ENCODE data around the gene EEF1AKMT4.

Gene EEF1AKMT4

GRCh38 chr3:184299488-184300377 is 50.3 kb downstream of the EEF1AKMT4 start:
- H3K27ac ChIP-seq = peak overlapping the region; percentile 84
- H3K9me3 ChIP-seq = no peaks in the 10 kb centered on the region
- peaks cover 12% of the 10 kb centered on the region for H3K27me3 ChIP-seq
- H3K4me1 ChIP-seq (ENCODE audit: control insufficient read depth in 1 of 2, insufficient read depth in 1 of 2, low read depth in 1 of 2, low read length in 1 of 2) = peaks cover 18% of the 10 kb centered on the region in 2 experiments
- H3K36me3 ChIP-seq = peaks cover 43% of the 10 kb centered on the region
- peak overlapping the region; percentile 85 to 94 for H3K4me3 ChIP-seq (ENCODE audit: low read depth in 1 of 2, low read length in 1 of 2)
- TF ChIP-seq, protein P1, sequence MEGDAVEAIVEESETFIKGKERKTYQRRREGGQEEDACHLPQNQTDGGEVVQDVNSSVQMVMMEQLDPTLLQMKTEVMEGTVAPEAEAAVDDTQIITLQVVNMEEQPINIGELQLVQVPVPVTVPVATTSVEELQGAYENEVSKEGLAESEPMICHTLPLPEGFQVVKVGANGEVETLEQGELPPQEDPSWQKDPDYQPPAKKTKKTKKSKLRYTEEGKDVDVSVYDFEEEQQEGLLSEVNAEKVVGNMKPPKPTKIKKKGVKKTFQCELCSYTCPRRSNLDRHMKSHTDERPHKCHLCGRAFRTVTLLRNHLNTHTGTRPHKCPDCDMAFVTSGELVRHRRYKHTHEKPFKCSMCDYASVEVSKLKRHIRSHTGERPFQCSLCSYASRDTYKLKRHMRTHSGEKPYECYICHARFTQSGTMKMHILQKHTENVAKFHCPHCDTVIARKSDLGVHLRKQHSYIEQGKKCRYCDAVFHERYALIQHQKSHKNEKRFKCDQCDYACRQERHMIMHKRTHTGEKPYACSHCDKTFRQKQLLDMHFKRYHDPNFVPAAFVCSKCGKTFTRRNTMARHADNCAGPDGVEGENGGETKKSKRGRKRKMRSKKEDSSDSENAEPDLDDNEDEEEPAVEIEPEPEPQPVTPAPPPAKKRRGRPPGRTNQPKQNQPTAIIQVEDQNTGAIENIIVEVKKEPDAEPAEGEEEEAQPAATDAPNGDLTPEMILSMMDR (IDR thresholded peaks at IDR 0.05) = no peak

DNA sequence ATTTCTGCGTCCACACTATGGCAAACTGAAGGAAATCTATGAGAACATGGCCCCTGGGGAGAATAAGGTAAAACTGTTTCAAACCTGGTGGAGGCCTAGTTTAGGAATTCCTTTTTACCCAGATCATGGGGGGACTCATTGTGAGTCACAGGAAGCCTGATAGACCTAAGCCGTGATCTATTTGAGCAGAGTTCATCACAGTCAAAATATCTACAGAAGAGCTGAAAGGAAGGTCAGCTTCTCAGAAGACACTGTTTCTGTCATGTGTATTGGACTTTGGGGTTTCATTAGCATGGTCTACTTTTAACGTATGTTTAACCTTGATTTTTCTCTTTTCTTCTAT is 50.9 kb downstream of the EEF1AKMT4 start:
- H3K27me3 ChIP-seq = peaks cover 6% of the 10 kb centered on the region
- H3K9me3 ChIP-seq = no peaks in the 10 kb centered on the region
- no peak overlapping the region for H3K27ac ChIP-seq
- H3K4me1 ChIP-seq (ENCODE audit: control insufficient read depth in 1 of 2, insufficient read depth in 1 of 2, low read depth in 1 of 2, low read length in 1 of 2) = peaks cover 18% of the 10 kb centered on the region in 2 experiments
- no peak overlapping the region for H3K4me3 ChIP-seq (ENCODE audit: low read depth in 1 of 2, low read length in 1 of 2)
- peaks cover 49% of the 10 kb centered on the region for H3K36me3 ChIP-seq
- TF ChIP-seq, protein P1 (IDR thresholded peaks at IDR 0.05) = no peak

- H3K9me3 ChIP-seq = no peaks in the 10 kb centered on the region
- H3K4me1 ChIP-seq (ENCODE audit: control insufficient read depth in 1 of 2, insufficient read depth in 1 of 2, low read depth in 1 of 2, low read length in 1 of 2) = no peaks in the 10 kb centered on the region
- no peak overlapping the region for H3K27ac ChIP-seq
- H3K36me3 ChIP-seq = peaks cover 90% of the 10 kb centered on the region
- no peaks in the 10 kb centered on the region for H3K27me3 ChIP-seq
- TF ChIP-seq, protein P1 (IDR thresholded peaks at IDR 0.05) = no peak
- H3K4me3 ChIP-seq (ENCODE audit: low read depth in 1 of 2, low read length in 1 of 2) = no peak overlapping the region
Observed at GRCh38 chr3:184305577-184305976, 56.1 kb downstream of the EEF1AKMT4 start.

- H3K27ac ChIP-seq = no peak overlapping the region
- H3K9me3 ChIP-seq = no peaks in the 10 kb centered on the region
- H3K36me3 ChIP-seq = peaks cover 84% of the 10 kb centered on the region
- no peak overlapping the region for H3K4me3 ChIP-seq (ENCODE audit: low read depth in 1 of 2, low read length in 1 of 2)
- TF ChIP-seq, protein P1 (IDR thresholded peaks at IDR 0.05) = no peak
- no peaks in the 10 kb centered on the region for H3K27me3 ChIP-seq
- no peaks in the 10 kb centered on the region for H3K4me1 ChIP-seq (ENCODE audit: control insufficient read depth in 1 of 2, insufficient read depth in 1 of 2, low read depth in 1 of 2, low read length in 1 of 2)
Observed at GRCh38 chr3:184306341-184306972, 57.0 kb downstream of the EEF1AKMT4 start.

GRCh38 chr3:184307915-184308314 is 58.4 kb downstream of the EEF1AKMT4 start:
- TF ChIP-seq, protein P1 (IDR thresholded peaks at IDR 0.05) = no peak
- H3K27ac ChIP-seq = no peak overlapping the region
- no peak overlapping the region for H3K4me3 ChIP-seq (ENCODE audit: low read depth in 1 of 2, low read length in 1 of 2)
- H3K4me1 ChIP-seq (ENCODE audit: control insufficient read depth in 1 of 2, insufficient read depth in 1 of 2, low read depth in 1 of 2, low read length in 1 of 2) = no peaks in the 10 kb centered on the region
- H3K36me3 ChIP-seq = peaks cover 70% of the 10 kb centered on the region
- H3K27me3 ChIP-seq = no peaks in the 10 kb centered on the region
- H3K9me3 ChIP-seq = no peaks in the 10 kb centered on the region

All from neutrophil (primary cell).